ENCODE data around the gene KRT16. TPM values are rescaled to one million over a fixed set of nuclear protein-coding genes. Genes with fewer than 3 reads are reported as not detected.

KRT16 gene
- total and polyA plus RNA-seq, 10 of the 15 experiments (the other 5 are each of a cell fraction or from before 2014, with no cell fraction given): 0.07 TPM; not detected in 9

GRCh38 chr17:41567317-41567716, 45.2 kb downstream of the KRT16 start (continued):
- no peak for TF ChIP-seq GABPA (IDR thresholded peaks at IDR 0.05; ENCODE audit: low read depth)

- CTCF ChIA-PET: interaction anchor here (1.2 to 2.0 kb wide), 3 partner anchors 16 to 83 kb away, joined by 3 to 12 read pairs (median 3); no protein-coding TSS in a partner anchor
- POLR2A ChIA-PET: no interaction called here
- BruUV-seq (replicated peaks): no TSS peak
- Histone ChIP-seq H4K20me1 (ENCODE audit: control insufficient read depth, insufficient read depth) (no peaks in the 10 kb centered on the region), H3K79me2 (ENCODE audit: control insufficient read depth, insufficient read depth, low read length) (no peaks in the 10 kb centered on the region), H3K9me3 (replicated peaks; ENCODE audit: control insufficient read depth, insufficient read depth, low read length) (no peaks in the 10 kb centered on the region), H3K36me3 (ENCODE audit: control insufficient read depth in 2 of 2, insufficient read depth in 2 of 2, low read length in 1 of 2) (no peaks in the 10 kb centered on the region), H2AFZ (ENCODE audit: control insufficient read depth, low read depth, low read length) (no peak overlapping the region), H3K9ac (ENCODE audit: control insufficient read depth, insufficient read depth, low read length) (no peak overlapping the region), H3K4me2 (ENCODE audit: control insufficient read depth, insufficient read depth) (no peak overlapping the region), H3K27me3 (replicated peaks in 1 of 2; ENCODE audit: control insufficient read depth in 2 of 2, insufficient read depth in 2 of 2, low read length in 1 of 2) (peaks cover 0 to 3% of the 10 kb centered on the region in 2 experiments; a peak in 3 of 4 replicates), H3K4me1 (ENCODE audit: control insufficient read depth, insufficient read depth, low read length) (no peaks in the 10 kb centered on the region), H3K4me3 (no peak overlapping the region), H3K27ac (ENCODE audit: control insufficient read depth, insufficient read depth) (no peak overlapping the region)
- SMC1A ChIA-PET (ENCODE audit: uncharacterized antibody, unreplicated experiment): interaction anchor here (1.1 to 3.1 kb wide), 2 partner anchors 17 to 20 kb away, joined by 3 to 8 read pairs; no protein-coding TSS in a partner anchor
- in situ Hi-C loops (cut with MboI): no loop called here
- FAIRE-seq: no peak
- RAD21 ChIA-PET (ENCODE audit: unreplicated experiment): no interaction called here
- no peak for DNase-seq (ENCODE audit: low read depth, low spot score)
- ATAC-seq: no peak
- intact Hi-C loops (cut with micrococcal nuclease; ENCODE audit: unreplicated experiment): no loop called here
- TF ChIP-seq EED (IDR thresholded peaks at IDR 0.05; ENCODE audit: low read depth) (no peak), ATF3 (IDR thresholded peaks at IDR 0.05; ENCODE audit: borderline replicate concordance, extremely low read depth, low read depth, low read length) (no peak), ZNF384 (IDR thresholded peaks at IDR 0.05; ENCODE audit: borderline replicate concordance, low read depth, low read length) (no peak), ELK1 (IDR thresholded peaks at IDR 0.05; ENCODE audit: low read depth, low read length) (no peak), SIN3A (IDR thresholded peaks at IDR 0.05; ENCODE audit: low read depth, low read length) (no peak), KDM1A (IDR thresholded peaks at IDR 0.05; ENCODE audit: borderline replicate concordance) (no peak), NFIC (IDR thresholded peaks at IDR 0.05; ENCODE audit: low read depth, low read length) (no peak), JUNB (IDR thresholded peaks at IDR 0.05) (no peak), RAD51 (IDR thresholded peaks at IDR 0.05) (no peak), MTA3 (IDR thresholded peaks at IDR 0.05; ENCODE audit: borderline replicate concordance, low read length) (no peak), PKNOX1 (IDR thresholded peaks at IDR 0.05) (no peak), KAT2A (conservative IDR thresholded peaks at IDR 0.05; ENCODE audit: control insufficient read depth, low read depth, low read length) (no peak), CREM (IDR thresholded peaks at IDR 0.05; ENCODE audit: low read depth) (no peak), ZBTB4 (CRISPR knock-in tag; IDR thresholded peaks at IDR 0.05) (no peak)
Measured at GRCh38 chr17:41565338-41565737, 47.2 kb downstream of the KRT16 start.
